Measurements from ENCODE around the gene INO80D.
"Not testable (repeated sequence)": the region's sequence is repeated elsewhere in the genome, so short reads cannot be mapped to it uniquely, and the experiment has no call there.

The INO80D gene, protein sequence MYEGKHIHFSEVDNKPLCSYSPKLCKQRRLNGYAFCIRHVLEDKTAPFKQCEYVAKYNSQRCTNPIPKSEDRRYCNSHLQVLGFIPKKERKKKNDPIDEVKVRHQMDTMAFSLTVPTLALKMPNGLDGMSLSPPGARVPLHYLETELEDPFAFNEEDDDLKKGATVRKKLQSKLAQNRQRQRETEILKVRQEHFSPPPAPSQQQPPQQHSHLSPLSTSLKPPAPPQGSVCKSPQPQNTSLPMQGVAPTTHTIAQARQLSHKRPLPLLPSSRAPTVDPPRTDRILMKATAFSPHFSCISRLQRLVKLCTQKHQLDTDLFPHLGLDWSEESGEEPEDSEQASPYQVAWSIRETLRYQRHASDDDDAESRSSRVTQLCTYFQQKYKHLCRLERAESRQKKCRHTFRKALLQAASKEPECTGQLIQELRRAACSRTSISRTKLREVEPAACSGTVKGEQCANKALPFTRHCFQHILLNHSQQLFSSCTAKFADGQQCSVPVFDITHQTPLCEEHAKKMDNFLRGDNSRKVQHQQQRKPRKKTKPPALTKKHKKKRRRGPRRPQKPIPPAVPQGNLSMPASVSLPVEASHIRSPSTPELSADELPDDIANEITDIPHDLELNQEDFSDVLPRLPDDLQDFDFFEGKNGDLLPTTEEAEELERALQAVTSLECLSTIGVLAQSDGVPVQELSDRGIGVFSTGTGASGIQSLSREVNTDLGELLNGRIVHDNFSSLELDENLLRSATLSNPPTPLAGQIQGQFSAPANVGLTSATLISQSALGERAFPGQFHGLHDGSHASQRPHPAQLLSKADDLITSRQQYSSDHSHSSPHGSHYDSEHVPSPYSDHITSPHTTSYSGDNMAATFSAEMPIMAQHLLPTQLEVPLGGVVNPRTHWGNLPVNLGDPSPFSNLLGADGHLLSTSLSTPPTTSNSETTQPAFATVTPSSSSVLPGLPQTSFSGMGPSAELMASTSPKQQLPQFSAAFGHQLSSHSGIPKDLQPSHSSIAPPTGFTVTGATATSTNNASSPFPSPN

DNA sequence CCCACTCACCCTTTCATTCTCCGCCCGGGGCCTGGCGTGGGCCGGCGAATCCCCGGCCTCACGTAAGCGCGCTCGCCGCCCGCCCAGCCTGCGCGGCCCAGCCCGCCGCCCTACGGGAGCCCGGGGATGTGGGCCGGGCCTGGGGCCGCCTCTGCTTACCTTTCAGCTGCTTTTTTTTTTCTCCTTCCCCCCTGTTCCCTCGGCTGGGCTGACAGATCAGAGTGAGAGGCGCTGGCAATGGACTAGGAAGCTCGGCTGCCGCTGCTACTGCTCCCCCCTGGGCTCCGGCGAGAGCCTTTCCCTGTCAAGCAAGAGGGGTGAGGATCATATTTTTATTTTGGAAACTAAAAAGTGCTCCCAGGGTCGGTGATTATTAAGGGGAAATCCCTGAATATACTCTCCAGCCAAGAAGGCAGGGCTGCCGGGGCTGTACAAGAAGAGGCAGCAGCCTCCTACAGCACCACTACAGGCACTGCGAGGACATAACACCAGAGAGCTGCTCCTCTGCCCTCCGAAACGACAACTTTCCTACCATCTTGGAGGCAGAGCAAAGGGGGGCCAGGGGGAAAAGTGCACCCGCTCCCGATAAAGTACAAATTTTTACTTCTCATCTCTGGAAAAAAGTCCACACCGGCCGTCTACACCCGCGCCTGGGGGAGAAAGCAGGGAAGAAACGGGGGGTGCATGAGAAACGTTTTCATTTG is at the start of gene INO80D:
Gene INO80D (minus strand): TSS at position 433 of the 704 bp plus-strand sequence. CDS start 23,158 bp downstream, outside the sequence.
- peak; percentile 63 for DNase-seq (ENCODE audit: low read depth)

DNA sequence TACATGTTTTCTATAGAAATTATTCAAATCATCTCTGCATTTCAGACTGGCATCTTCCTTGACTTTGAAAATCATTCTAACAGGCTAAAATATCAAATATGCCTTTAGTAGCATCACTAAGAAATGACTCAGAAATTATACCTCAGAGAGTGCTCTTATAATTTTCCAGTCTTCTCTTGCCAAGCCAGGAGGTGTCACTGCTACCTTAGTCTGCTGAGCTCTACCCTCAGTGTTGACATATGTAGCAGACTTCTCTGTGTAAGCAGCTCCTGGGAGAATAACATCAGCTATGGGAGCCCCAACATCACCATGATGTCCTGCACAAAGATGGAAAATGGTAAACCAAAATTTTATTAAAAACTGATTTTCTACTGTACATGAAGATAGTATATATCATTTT is 41.7 kb upstream of the INO80D start:
- DNase-seq (ENCODE audit: low read depth): no peak

GRCh38 chr2:206125901-206126300 is 39.9 kb upstream of the INO80D start:
- no peak for DNase-seq (ENCODE audit: low read depth)

DNA sequence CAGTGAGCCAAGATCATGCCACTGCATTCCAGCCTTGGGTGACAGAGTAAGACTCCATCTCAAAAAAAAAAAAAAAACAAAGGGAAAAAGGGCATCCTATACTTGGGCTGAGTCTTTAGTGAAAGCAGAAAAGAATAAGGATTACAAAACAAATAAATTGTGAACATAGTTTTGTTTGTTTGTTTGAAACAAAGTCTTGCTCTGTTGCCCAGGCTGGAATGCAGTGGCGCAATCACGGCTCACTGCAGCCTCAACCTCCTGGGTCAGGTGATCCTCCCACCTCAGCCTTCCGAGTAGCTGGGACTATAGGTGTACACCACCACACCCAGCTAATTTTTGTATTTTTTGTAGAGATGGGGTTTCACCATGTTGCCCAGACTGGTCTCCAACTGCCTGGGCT is 36.6 kb upstream of the INO80D start:
- not testable (repeated sequence) for DNase-seq (ENCODE audit: low read depth)

- no peak for DNase-seq (ENCODE audit: low read depth)
Measured at GRCh38 chr2:206116278-206116677, 30.3 kb upstream of the INO80D start.

DNA sequence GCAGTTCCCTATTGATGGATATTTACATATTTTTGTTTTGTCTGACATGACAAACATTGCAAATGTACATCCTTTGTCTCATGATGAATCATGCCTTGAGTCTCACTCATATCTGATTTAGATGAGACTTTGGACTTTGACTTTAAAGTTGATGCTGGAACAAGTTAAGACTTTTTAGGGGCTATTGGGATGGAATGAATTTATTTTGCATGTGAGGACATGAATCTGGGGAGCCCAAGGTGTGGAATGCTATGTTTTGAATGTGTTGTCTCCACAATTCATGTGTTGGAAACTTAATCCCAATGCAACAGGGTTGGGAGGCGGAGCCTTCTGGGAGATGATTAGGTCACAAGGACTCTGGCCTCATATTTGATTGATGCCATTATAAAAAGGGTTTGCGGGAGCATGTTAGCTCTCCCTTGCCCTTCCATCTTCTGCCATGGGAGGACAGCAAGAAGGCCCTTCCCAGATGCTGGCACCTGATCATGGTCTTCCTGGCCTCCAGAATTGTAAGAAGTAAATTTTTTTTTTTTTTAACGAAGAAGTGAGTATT is 29.1 kb upstream of the INO80D start:
- DNase-seq (ENCODE audit: low read depth): no peak

DNA sequence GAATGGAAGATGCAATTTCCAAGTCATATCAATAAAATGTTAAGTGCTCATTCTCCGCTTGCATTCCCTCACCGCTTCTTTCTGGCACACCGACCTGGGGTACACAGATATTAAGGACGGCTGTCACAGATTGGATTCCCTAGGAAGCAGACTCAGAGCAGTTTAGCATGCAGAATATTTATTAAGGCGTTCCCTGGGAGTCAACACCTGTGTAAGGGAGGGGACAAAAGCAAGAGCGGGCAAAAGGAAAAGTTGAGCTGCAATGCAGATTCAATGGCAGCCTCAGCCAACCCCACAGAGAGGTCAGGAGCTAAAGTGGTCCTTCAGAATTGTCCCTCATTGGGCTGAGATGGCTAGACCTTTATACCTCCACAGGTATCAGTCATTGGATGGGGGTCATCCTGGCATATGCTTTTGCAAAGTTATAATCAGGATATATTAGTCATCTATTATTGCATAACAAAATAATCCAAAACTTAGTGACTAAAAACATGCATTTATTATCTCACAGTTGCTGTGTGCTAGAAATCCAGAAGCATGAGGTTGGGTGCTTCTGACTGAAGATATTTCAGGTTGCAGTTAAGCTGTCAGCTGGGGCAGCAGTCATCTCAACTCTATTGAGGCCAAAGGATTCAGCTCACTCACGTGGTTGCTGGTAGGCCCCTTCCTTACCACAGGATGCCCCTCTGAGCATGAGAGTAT is 27.0 kb upstream of the INO80D start:
- DNase-seq (ENCODE audit: low read depth): no peak

GRCh38 chr2:206112108-206112507 is 26.1 kb upstream of the INO80D start:
- no peak for DNase-seq (ENCODE audit: low read depth)

DNA sequence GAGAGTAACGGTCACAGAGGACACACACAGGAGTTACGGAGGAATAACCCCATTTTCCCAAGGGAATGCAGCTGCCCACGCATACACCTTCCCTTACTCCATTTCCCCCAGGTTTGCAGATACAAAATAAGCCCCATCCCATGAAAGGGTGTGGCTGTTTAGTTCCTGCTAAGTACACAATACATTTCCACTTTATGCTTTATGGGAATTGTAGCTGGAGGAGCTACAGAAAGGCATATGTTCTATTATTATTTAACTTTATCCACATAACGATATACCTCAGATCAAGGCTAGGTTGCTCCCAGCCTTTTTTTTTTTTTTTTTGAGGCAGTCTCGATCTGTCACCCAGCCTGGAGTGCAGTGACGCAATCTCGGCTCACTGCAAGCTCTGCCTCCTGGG is 22.7 kb upstream of the INO80D start:
- DNase-seq (ENCODE audit: low read depth): no peak

GRCh38 chr2:206105541-206105940 is 19.6 kb upstream of the INO80D start:
- no peak for DNase-seq (ENCODE audit: low read depth)

GRCh38 chr2:206105038-206105437 is 19.1 kb upstream of the INO80D start:
- DNase-seq (ENCODE audit: low read depth): no peak

DNA sequence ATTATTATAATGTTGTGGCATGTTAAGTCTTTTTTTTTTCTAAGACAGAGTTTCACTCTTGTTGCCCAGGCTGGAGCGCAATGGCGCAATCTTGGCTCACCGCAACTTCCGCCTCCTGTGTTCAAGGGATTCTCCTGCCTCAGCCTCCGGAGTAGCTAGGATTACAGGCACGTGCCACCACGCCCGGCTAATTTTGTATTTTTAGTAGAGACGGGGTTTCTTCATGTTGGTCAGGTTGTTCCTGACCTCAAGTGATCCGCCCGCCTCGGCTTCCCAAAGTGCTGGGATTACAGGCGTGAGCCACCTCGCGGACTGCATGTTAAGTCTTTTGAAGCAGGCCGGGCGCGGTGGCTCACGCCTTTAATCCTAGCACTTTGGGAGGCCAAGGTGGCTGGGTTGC is 12.9 kb upstream of the INO80D start:
- DNase-seq (ENCODE audit: low read depth): not testable (repeated sequence)

GRCh38 chr2:206098471-206098870 is 12.5 kb upstream of the INO80D start:
- no peak for DNase-seq (ENCODE audit: low read depth)

DNA sequence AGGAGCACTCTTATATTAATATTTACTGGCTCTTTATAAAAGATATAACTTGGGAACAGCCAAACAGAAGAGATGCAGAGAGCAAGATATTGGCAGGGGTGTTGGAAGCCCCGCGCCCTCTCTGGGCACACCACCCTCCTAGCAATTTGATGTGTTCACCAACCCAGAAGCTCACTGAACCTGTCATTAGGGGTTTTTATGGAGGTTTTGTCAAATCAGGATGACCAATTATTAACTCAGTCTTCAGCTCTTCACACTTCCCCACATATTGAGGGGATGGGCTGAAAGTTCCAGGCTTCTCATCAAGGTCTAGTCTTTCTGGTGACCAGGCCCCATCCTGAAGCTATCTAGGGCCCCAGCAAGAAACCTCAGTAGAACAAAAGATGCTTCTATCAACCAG is 10.9 kb upstream of the INO80D start:
- DNase-seq (ENCODE audit: low read depth): no peak

DNA sequence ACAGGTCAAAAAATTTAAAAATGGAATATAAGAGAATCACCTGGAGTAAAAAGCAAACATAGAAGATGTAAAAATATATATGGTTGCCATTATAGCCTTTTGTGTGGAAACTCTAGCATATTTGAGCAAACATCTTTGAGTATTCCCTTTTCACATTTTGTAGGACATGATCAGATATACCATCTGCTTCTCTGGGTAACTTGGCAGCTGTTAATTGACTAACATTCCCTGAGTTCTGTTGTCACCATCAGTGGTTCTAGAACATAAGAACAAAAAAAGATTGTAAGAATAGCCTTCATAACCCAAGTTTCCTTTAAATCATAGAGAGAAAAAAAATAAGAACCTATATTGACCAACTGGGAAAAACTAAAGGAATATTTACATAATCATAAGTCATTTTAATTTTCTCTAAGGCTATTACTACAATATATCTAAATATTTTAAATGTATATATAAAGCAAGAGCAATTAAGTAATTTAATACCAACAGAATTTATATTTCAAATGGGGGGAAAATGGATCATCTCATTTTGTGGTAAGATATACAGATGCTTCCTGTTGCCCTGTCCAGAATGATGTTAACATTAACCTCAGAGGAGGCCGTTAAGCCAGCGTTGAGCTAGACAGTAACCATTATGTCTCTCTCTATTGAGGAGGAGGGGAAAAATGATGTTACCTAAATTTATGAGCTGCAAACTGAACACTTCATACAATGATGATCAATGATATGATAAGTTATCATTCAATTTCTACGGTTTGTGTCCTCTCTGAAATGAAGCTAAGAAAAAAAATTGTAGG is 9.8 kb upstream of the INO80D start:
- no peak for DNase-seq (ENCODE audit: low read depth)

DNA sequence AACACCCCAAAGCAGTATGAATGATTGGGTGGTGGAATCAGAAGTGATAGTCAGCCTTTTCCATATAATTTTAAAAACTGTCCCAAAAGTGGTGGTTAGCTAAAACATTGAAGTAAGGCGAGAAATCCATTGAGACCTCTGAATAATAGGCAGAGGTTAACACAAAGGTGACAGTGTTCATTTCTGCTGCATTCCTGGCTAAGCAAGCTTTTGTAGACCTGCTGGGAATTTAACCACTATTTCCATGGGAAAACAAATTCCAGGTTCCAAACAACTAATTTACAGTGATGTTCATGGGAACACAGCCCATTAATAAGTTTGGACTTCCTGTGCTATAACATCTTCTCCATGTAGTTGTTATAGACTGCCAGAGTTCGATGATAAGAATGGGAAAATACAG is 6.3 kb upstream of the INO80D start:
- no peak for DNase-seq (ENCODE audit: low read depth)

GRCh38 chr2:206088248-206088647 is 2.3 kb upstream of the INO80D start:
- no peak for DNase-seq (ENCODE audit: low read depth)

DNA sequence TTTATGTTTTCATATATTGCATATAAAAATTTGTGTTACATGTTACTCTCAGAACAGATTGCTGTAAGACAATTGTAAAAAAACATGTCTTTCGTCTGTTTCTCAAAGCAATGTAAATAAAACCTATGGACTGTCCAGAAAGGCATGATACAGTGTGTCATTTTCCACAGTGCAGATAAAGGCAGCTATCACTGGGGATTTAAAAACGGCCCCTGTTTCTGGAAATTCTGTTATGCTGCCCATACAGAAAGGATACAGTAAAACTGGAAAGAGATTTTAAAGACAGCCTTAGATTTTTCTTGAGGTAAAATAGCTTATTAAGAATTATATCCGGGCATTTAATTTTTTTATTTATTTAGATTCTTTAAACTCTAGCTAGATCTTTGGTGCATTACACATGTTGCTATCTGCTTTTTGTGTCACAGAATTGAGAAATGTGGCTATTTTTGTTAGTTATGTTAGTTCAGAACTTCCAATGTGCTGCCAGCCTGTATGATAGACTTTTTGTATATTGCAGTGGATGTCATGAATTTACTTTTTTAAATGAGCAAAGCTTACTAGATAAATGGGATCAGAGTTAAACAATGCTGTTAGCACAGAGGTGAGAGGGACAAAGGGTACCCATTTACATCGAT is 859 bp upstream of the INO80D start:
- no peak for DNase-seq (ENCODE audit: low read depth)

- peak; percentile 25 for DNase-seq (ENCODE audit: low read depth)
Measured at GRCh38 chr2:206084870-206085741, 868 bp downstream of the INO80D start.

Data from stimulated activated CD8-positive, alpha-beta memory T cell treated with anti-CD3 and anti-CD28 coated beads, Interleukin-4, amount 100 ng/mL, for 24 hours (primary cell).